ENCODE measurements around the gene TOM1. TPM values are rescaled to one million over a fixed set of nuclear protein-coding genes. Genes with fewer than 3 reads are reported as not detected.

TOM1 gene
- polyA plus RNA-seq, 2 of the 4 experiments (the other 2 are of a cell fraction), result 14.5 to 16.6 TPM

DNA sequence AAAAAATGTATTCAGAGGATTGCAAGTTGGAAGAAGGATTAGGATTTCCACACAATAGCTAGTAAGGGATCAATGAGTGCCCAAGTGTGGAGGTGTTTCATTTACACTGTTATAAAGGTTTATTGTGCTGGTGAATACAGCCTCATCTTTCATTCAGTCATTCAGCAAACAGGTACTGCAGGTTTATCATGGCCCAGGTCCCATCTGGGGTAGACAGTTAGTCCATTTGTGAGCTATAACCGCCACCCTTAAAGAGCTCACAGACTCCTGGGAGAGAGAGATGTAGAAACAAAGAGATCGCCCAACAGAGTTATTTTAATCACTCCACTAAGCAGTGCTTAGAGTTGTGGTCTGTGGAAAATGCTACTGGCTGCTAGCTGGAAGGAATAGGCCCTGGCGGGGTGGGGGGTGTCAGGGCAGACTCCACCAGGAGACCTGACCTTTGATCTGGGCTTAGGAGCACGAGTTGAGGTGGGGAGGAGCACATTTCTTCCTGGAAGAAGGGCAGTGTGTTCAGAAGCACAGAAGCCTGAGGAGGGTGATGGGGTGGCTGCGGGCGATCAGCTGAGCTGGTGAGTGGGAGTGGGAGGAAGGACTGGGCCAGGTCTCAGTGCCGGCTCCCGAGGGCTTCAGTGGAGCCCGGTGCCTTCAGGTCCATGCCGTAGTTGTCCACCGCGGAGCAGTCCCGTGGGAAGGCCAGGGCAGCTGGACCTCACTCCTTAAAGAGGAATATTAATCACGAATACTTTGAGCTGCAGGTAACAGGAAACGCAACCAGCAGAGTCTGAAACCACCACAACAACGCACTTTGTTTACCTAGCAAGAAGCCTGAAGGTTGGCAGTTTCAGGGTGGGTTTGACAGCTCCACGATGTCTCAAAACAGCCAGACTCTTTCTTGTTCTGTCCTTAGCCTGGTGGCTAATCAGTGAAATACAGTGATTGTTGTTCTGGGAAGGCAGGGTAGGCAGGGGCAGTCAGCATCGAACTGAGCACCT lies 11.2 kb downstream of the TOM1 start (continued):
- no peak for TF ChIP-seq HEYL (CRISPR knock-in tag; IDR thresholded peaks at IDR 0.05)
- no peak for TF ChIP-seq PBX3 (IDR thresholded peaks at IDR 0.05)
- no peak for TF ChIP-seq CEBPB (IDR thresholded peaks at IDR 0.05)
- no peak for TF ChIP-seq HMGXB4 (CRISPR knock-in tag; IDR thresholded peaks at IDR 0.05; ENCODE audit: borderline replicate concordance)
- no peak for TF ChIP-seq FOSB (CRISPR knock-in tag; IDR thresholded peaks at IDR 0.05)
- TF ChIP-seq POLR2AphosphoS2 (conservative IDR thresholded peaks at IDR 0.05; ENCODE audit: low read length), result no peak
- TF ChIP-seq RAD21 (conservative IDR thresholded peaks at IDR 0.05 in 1 of 2, IDR thresholded peaks at IDR 0.05 in 1 of 2), result no peak
- TF ChIP-seq JUNB (IDR thresholded peaks at IDR 0.05), result no peak
- TF ChIP-seq HOXA7 (CRISPR knock-in tag; IDR thresholded peaks at IDR 0.05), result no peak
- TF ChIP-seq GATA3 (IDR thresholded peaks at IDR 0.05; ENCODE audit: borderline replicate concordance), result no peak

- Histone ChIP-seq H3K27ac (peak overlapping the region in 1 of 2 experiments; percentile 62; a peak in 1 of 6 replicates), H3K4me2 (no peak overlapping the region; the same call in 2 of the 3 replicates), H3K4me3 (no peak overlapping the region), H3K4me1 (peaks cover 37% of the 10 kb centered on the region), H3K9me3 (no peaks in the 10 kb centered on the region)
- ATAC-seq, result no peak
- no peak for DNase-seq (ENCODE audit: low read depth in 1 of 2, low spot score in 1 of 2)
- 85% methylated on average over 8 of the region's 8 CpGs for WGBS (ENCODE audit: missing lambda C conversion rate)
- CTCF ChIA-PET, result no interaction called here
- no peak for FAIRE-seq
- no peak for TF ChIP-seq TP53 (CRISPR knock-in tag; IDR thresholded peaks at IDR 0.05)
- TF ChIP-seq CTCF (IDR thresholded peaks at IDR 0.05), result no peak
- no peak for TF ChIP-seq RCOR1 (IDR thresholded peaks at IDR 0.05; ENCODE audit: low read depth, low read length)
- TF ChIP-seq HMGXB4 (CRISPR knock-in tag; IDR thresholded peaks at IDR 0.05; ENCODE audit: borderline replicate concordance), result no peak
- TF ChIP-seq E2F6 (IDR thresholded peaks at IDR 0.05; ENCODE audit: borderline replicate concordance, low read depth), result no peak
- no peak for TF ChIP-seq MAFK (IDR thresholded peaks at IDR 0.05; ENCODE audit: partially characterized antibody)
- TF ChIP-seq, protein P1, sequence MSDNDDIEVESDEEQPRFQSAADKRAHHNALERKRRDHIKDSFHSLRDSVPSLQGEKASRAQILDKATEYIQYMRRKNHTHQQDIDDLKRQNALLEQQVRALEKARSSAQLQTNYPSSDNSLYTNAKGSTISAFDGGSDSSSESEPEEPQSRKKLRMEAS (IDR thresholded peaks at IDR 0.05), result no peak
- no peak for TF ChIP-seq KDM5A (IDR thresholded peaks at IDR 0.05)
- no peak for TF ChIP-seq ZFP36 (IDR thresholded peaks at IDR 0.05; ENCODE audit: borderline replicate concordance, partially characterized antibody)
- TF ChIP-seq JUN (IDR thresholded peaks at IDR 0.05), result no peak
- no peak for TF ChIP-seq TFCP2L1 (CRISPR knock-in tag; IDR thresholded peaks at IDR 0.05)
- TF ChIP-seq CEBPB (IDR thresholded peaks at IDR 0.05), result no peak
- no peak for TF ChIP-seq HDAC2 (IDR thresholded peaks at IDR 0.05)
- no peak for TF ChIP-seq NR3C1 (IDR thresholded peaks at IDR 0.05)
- POLR2A ChIA-PET, result no interaction called here
Measured at GRCh38 chr22:35311551-35311999, 11.9 kb downstream of the TOM1 start.
